SK-N-SH (cell line): ENCODE data around the gene RAD54L2. TPM values are rescaled to one million over a fixed set of nuclear protein-coding genes. Genes with fewer than 3 reads are reported as not detected.
"Not testable (repeated sequence)": the region's sequence is repeated elsewhere in the genome, so short reads cannot be mapped to it uniquely, and the experiment has no call there.

Source experiments
- CTCF ChIA-PET: fragments of 300-600, 350-600 bp; formaldehyde crosslinking; extraction: SDS; loops from one replicate; lab custom pipeline; 2021; lab: Yijun Ruan, JAX
- POLR2A ChIA-PET: fragments of 350-600 bp; sonication (Branson Sonifier 250); formaldehyde crosslinking; extraction: SDS; loops from one replicate; lab custom pipeline; 2020; ENCODE audit warnings: antibody characterized with exemption, inconsistent platforms; lab: Yijun Ruan, JAX
- DNase-seq: peaks from one replicate; pipeline ENCODE4 v3.0.0; 2012
- H2AFZ ChIP-seq: fragments of 200-600 bp; sonication (generic); 2 replicates; pipeline ENCODE4 v1.8.1; 2016; ENCODE audit warnings: antibody characterized with exemption, mild to moderate bottlenecking, low read depth
- H3F3A ChIP-seq: fragments of 200-600 bp; sonication (generic); replicated peaks from 2 replicates; pipeline ENCODE3; 2016; ENCODE audit warnings: antibody characterized with exemption, mild to moderate bottlenecking; ENCODE audit not compliant: insufficient read depth
- H3K27ac ChIP-seq, 2 experiments: fragments of 200-500 bp in 1 of 2; fragments of 200-600 bp in 1 of 2; sonication (Bioruptor generic) in 1 of 2; sonication (generic), shearing (Covaris generic) in 1 of 2; 2 replicates each; pipeline versions ENCODE4 v1.5.1 to v1.6.1; 2014 to 2016; ENCODE audit warnings: low read depth in 2 of 2, inconsistent platforms in 1 of 2, low read length in 1 of 2, mild to moderate bottlenecking in 1 of 2, mixed read lengths in 1 of 2
- H3K27me3 ChIP-seq: fragments of 200-600 bp; sonication (generic), shearing (Covaris generic); 2 replicates; pipeline ENCODE4 v1.6.1; 2016; ENCODE audit warnings: mixed run types; ENCODE audit not compliant: insufficient read depth
- H3K36me3 ChIP-seq, 2 experiments: fragments of 200-500 bp in 1 of 2; fragments of 200-600 bp in 1 of 2; sonication (Bioruptor generic) in 1 of 2; sonication (generic) in 1 of 2; replicated peaks in 1 of 2; 2 replicates each; pipeline versions ENCODE3 to v1.5.1; 2014 to 2016; ENCODE audit warnings: low read length in 1 of 2, mild to moderate bottlenecking in 1 of 2; ENCODE audit not compliant: insufficient read depth in 2 of 2, control insufficient read depth in 1 of 2
- H3K4me1 ChIP-seq, 2 experiments: fragments of 200-500 bp in 1 of 2; fragments of 200-600 bp in 1 of 2; sonication (Bioruptor generic) in 1 of 2; sonication (generic), shearing (Covaris generic) in 1 of 2; 2 replicates each; pipeline versions ENCODE4 v1.5.1 to v1.6.1; 2014 to 2016; ENCODE audit warnings: low read depth in 1 of 2, low read length in 1 of 2, mixed run types in 1 of 2; ENCODE audit not compliant: insufficient read depth in 2 of 2, control insufficient read depth in 1 of 2
- H3K4me2 ChIP-seq: fragments of 200-600 bp; sonication (generic), shearing (Covaris generic); 2 replicates; pipeline ENCODE4 v1.6.1; 2017; ENCODE audit warnings: mixed run types
- H3K4me3 ChIP-seq, 2 experiments: fragments of 200-500 bp in 1 of 2; fragments of 200-600 bp in 1 of 2; sonication (Bioruptor generic) in 1 of 2; sonication (generic), shearing (Covaris generic) in 1 of 2; 2 replicates each; pipeline versions ENCODE4 v1.5.1 to v1.8.1; 2014 to 2016; ENCODE audit warnings: low read depth in 2 of 2, inconsistent platforms in 1 of 2, low read length in 1 of 2, mild to moderate bottlenecking in 1 of 2, mixed read lengths in 1 of 2, moderate library complexity in 1 of 2
- H3K79me2 ChIP-seq: fragments of 200-600 bp; sonication (generic); 2 replicates; pipeline ENCODE4 v1.8.1; 2017; ENCODE audit warnings: mild to moderate bottlenecking; ENCODE audit not compliant: insufficient read depth
- H3K9ac ChIP-seq: fragments of 200-600 bp; sonication (generic); 2 replicates; pipeline ENCODE4 v1.6.1; 2017; ENCODE audit warnings: mixed run types
- H3K9me2 ChIP-seq: fragments of 200-600 bp; sonication (generic); 2 replicates; pipeline ENCODE4 v1.6.1; 2017; ENCODE audit warnings: mixed run types
- H3K9me3 ChIP-seq: fragments of 200-600 bp; sonication (generic); 2 replicates; pipeline ENCODE4 v1.6.1; 2017; ENCODE audit warnings: mixed run types, mild to moderate bottlenecking, moderate library complexity
- H4K20me1 ChIP-seq: fragments of 200-600 bp; sonication (generic); 2 replicates; pipeline ENCODE4 v1.6.1; 2017; ENCODE audit warnings: mild to moderate bottlenecking, mixed run types; ENCODE audit not compliant: insufficient read depth
- ELF1 ChIP-seq: IDR thresholded peaks from 2 replicates; pipeline ENCODE4 v1.4.0; 2012
- EZH2phosphoT487 ChIP-seq: fragments of 200-600 bp; sonication (generic); IDR thresholded peaks from 2 replicates; pipeline ENCODE4 v1.6.1; 2017; ENCODE audit warnings: low read depth, mixed run types, mild to moderate bottlenecking, antibody characterized with exemption, moderate library complexity, borderline replicate concordance
- FOSL2 ChIP-seq: IDR thresholded peaks from 2 replicates; pipeline ENCODE4 v1.4.0; 2012; ENCODE audit warnings: low read depth, mild to moderate bottlenecking, moderate library complexity, borderline replicate concordance
- IRF3 ChIP-seq: fragments of 150-350 bp; IDR thresholded peaks from 2 replicates; pipeline ENCODE4 v1.6.1; 2016; ENCODE audit warnings: mild to moderate bottlenecking, low read depth, low read length
- MAX ChIP-seq: IDR thresholded peaks from 2 replicates; pipeline ENCODE4 v1.4.0; 2012; ENCODE audit warnings: low read depth
- MEF2A ChIP-seq: IDR thresholded peaks from 2 replicates; pipeline ENCODE4 v1.4.0; 2012; ENCODE audit warnings: low read depth, borderline replicate concordance
- MXI1 ChIP-seq: IDR thresholded peaks from 2 replicates; pipeline ENCODE4 v1.6.1; 2012; ENCODE audit warnings: mild to moderate bottlenecking, low read depth, low read length, improper control_type of control experiment
- POLR2AphosphoS5 ChIP-seq: IDR thresholded peaks from 2 replicates; pipeline ENCODE4 v1.6.1; 2012; ENCODE audit warnings: low read depth, low read length
- RAD21 ChIP-seq: IDR thresholded peaks from 2 replicates; pipeline ENCODE4 v1.6.1; 2012; ENCODE audit warnings: mild to moderate bottlenecking, low read length
- RFX5 ChIP-seq: IDR thresholded peaks from 2 replicates; pipeline ENCODE4 v1.6.1; 2012; ENCODE audit warnings: mild to moderate bottlenecking, improper control_type of control experiment, low read length
- TAF1 ChIP-seq: IDR thresholded peaks from 2 replicates; pipeline ENCODE4 v1.6.1; 2012; ENCODE audit warnings: low read depth, mild to moderate bottlenecking, low read length, moderate library complexity, borderline replicate concordance
- TCF12 ChIP-seq: IDR thresholded peaks from 2 replicates; pipeline ENCODE4 v1.4.0; 2012
- TEAD4 ChIP-seq: IDR thresholded peaks from 2 replicates; pipeline ENCODE4 v1.4.0; 2012; ENCODE audit warnings: mild to moderate bottlenecking, borderline replicate concordance; ENCODE audit not compliant: insufficient read depth
- USF1 ChIP-seq: IDR thresholded peaks from 2 replicates; pipeline ENCODE4 v1.4.0; 2012; ENCODE audit warnings: low read depth, borderline replicate concordance
- YY1 ChIP-seq: IDR thresholded peaks from 2 replicates; pipeline ENCODE4 v1.4.0; 2012; ENCODE audit warnings: low read depth, mild to moderate bottlenecking
- WGBS: methylation state at CpG from one replicate; pipeline ENCODE4 v1.1.6; 2017; ENCODE audit warnings: low lambda C conversion rate; 5-methylcytosine and 5-hydroxymethylcytosine counted together
- polyA plus RNA-seq, 3 experiments: library from polyadenylated mRNA; depleted of rRNA; stranded (reverse); fragments of >200 nt; gene quantifications; 2 replicates each; pipeline ENCODE4 v1.2.3, GENCODE V29; 2012
- TF ChIP-seq, protein P1 (sequence below): IDR thresholded peaks from 2 replicates; pipeline ENCODE4 v1.6.1; 2012; ENCODE audit warnings: mild to moderate bottlenecking, low read depth, low read length, moderate library complexity

RAD54L2 gene
- polyA plus RNA-seq, 1 of the 3 experiments (the other 2 are of a cell fraction) = 3.6 TPM

DNA sequence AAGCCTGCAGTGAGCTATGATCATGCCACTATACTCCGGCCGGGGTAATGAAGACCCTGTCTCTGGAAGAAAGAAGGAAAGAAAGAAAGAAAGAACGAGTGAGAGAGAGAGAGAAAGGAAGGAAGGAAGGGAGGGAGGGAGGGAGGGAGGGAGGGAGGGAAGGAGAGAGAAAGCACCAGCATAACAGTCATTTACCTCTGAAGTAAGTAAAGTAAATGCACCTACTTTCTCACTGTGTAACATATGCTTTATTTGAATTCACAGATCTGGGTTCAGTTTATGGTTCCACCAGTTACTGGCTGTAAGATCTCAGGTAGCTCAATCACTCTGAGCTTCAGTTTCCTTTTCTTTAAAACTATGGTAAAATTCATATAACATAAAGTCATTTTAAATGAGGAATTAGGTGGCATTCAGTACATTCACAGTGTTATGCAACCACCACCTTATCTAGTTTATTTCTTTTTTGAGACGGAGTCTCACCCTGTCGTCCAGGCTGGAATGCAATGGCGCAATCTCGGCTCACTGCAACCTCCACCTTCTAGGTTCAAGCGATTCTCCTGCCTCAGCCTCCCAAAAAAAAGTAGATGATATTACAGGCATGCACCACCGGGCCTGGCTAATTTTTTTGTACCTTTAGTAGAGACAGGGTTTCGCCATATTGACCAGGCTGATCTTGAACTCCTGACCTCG lies 16.1 kb upstream of the RAD54L2 start:
- Histone ChIP-seq H3K79me2 (no peaks in the 10 kb centered on the region), H3K27me3 (no peaks in the 10 kb centered on the region), H3F3A (no peaks in the 10 kb centered on the region), H3K4me2 (no peak overlapping the region), H3K36me3 (no peaks in the 10 kb centered on the region), H3K27ac (no peak overlapping the region), H2AFZ (no peak overlapping the region), H3K4me3 (no peak overlapping the region), H4K20me1 (no peaks in the 10 kb centered on the region), H3K9me3 (no peaks in the 10 kb centered on the region), H3K4me1 (no peaks in the 10 kb centered on the region), H3K9ac (no peak overlapping the region), H3K9me2 (no peaks in the 10 kb centered on the region)
- ChIA-PET CTCF (interaction anchor here (1.0 to 1.2 kb wide), 2 partner anchors 19 to 147 kb away, joined by 3 to 5 read pairs; no protein-coding TSS in a partner anchor), POLR2A (no interaction called here)
- TF ChIP-seq RAD21 (no peak), EZH2phosphoT487 (no peak), MXI1 (no peak), TEAD4 (no peak), MAX (no peak), ELF1 (no peak), FOSL2 (no peak)
- WGBS = 75% methylated on average over 11 of the region's 11 CpGs
- DNase-seq = no peak

DNA sequence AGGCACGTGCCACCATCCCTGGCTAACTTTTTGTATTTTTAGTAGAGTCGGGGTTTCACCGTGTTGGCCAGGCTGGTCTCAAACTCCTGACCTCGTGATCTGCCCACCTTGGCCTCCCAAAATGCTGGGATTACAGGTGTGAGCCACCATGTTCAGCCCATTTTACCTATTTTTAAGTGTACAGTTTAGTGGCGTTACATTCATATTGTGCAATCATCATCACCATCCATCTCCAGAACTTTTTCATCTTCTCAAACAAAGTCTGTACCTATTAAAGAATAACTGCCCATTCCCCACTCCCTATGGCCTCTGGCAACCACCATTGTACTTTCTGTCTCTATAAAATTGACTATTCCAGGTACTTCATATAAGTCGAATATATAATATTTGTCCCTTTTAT lies 13.6 kb upstream of the RAD54L2 start:
- H3K27ac ChIP-seq, H3K9me2 ChIP-seq, H2AFZ ChIP-seq, H3K27me3 ChIP-seq, CTCF ChIA-PET, H3K4me3 ChIP-seq, H3K4me1 ChIP-seq, H3K79me2 ChIP-seq, H4K20me1 ChIP-seq, DNase-seq, H3K9ac ChIP-seq, H3K9me3 ChIP-seq, H3F3A ChIP-seq, H3K36me3 ChIP-seq, H3K4me2 ChIP-seq: not testable (repeated sequence)
- POLR2A ChIA-PET = interaction anchor here (0.9 kb wide), 1 partner anchor 14 kb away, joined by 3 read pairs; the partner anchor contains the start of gene RAD54L2
- 41% methylated on average over 6 of the region's 6 CpGs for WGBS

GRCh38 chr3:51530485-51530884 lies 8.0 kb upstream of the RAD54L2 start:
- 48% methylated on average over 7 of the region's 7 CpGs for WGBS
- TF ChIP-seq IRF3 (no peak), TCF12 (no peak), RFX5 (no peak), YY1 (no peak), ELF1 (no peak), USF1 (no peak), TEAD4 (no peak), MEF2A (no peak), TAF1 (no peak), POLR2AphosphoS5 (no peak)
- TF ChIP-seq, protein P1, sequence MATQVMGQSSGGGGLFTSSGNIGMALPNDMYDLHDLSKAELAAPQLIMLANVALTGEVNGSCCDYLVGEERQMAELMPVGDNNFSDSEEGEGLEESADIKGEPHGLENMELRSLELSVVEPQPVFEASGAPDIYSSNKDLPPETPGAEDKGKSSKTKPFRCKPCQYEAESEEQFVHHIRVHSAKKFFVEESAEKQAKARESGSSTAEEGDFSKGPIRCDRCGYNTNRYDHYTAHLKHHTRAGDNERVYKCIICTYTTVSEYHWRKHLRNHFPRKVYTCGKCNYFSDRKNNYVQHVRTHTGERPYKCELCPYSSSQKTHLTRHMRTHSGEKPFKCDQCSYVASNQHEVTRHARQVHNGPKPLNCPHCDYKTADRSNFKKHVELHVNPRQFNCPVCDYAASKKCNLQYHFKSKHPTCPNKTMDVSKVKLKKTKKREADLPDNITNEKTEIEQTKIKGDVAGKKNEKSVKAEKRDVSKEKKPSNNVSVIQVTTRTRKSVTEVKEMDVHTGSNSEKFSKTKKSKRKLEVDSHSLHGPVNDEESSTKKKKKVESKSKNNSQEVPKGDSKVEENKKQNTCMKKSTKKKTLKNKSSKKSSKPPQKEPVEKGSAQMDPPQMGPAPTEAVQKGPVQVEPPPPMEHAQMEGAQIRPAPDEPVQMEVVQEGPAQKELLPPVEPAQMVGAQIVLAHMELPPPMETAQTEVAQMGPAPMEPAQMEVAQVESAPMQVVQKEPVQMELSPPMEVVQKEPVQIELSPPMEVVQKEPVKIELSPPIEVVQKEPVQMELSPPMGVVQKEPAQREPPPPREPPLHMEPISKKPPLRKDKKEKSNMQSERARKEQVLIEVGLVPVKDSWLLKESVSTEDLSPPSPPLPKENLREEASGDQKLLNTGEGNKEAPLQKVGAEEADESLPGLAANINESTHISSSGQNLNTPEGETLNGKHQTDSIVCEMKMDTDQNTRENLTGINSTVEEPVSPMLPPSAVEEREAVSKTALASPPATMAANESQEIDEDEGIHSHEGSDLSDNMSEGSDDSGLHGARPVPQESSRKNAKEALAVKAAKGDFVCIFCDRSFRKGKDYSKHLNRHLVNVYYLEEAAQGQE = no peak
- no peak overlapping the region for H3K4me2 ChIP-seq
- DNase-seq = no peak
- no peaks in the 10 kb centered on the region for H3K36me3 ChIP-seq
- ChIA-PET POLR2A (no interaction called here), CTCF (no interaction called here)
- no peak overlapping the region for H3K27ac ChIP-seq
- H3K79me2 ChIP-seq = no peaks in the 10 kb centered on the region
- no peaks in the 10 kb centered on the region; the same call in 1 of the 2 replicates for H3K27me3 ChIP-seq
- H2AFZ ChIP-seq = no peak overlapping the region
- H3K4me3 ChIP-seq = no peak overlapping the region
- H4K20me1 ChIP-seq = no peaks in the 10 kb centered on the region
- no peaks in the 10 kb centered on the region for H3K9me2 ChIP-seq
- no peaks in the 10 kb centered on the region for H3K9me3 ChIP-seq
- no peak overlapping the region for H3K9ac ChIP-seq
- H3F3A ChIP-seq = no peaks in the 10 kb centered on the region
- no peaks in the 10 kb centered on the region for H3K4me1 ChIP-seq
